CD14-positive monocyte (primary cell): ENCODE data around the gene FAM177B. TPM values are rescaled to one million over a fixed set of nuclear protein-coding genes. Genes with fewer than 3 reads are reported as not detected.

Experiments used
- DNase-seq, 3 donors: peaks; one replicate each; pipeline ENCODE4 v3.0.0-alpha.2; 2011 to 2022
- H2AFZ ChIP-seq: 2 replicates; pipeline ENCODE4 v1.6.0; 2012; ENCODE audit warnings: mild to moderate bottlenecking, low read depth, low read length, inconsistent platforms; ENCODE audit not compliant: insufficient read depth, poor library complexity, severe bottlenecking
- H3K27ac ChIP-seq, 2 donors: 1 replicate in 1 of 2; 2 replicates in 1 of 2; pipeline ENCODE4 v1.5.1; 2012 to 2013; ENCODE audit warnings: low read length in 2 of 2, control low read depth in 1 of 2, inconsistent platforms in 1 of 2, low read depth in 1 of 2, mild to moderate bottlenecking in 1 of 2
- H3K27me3 ChIP-seq, 2 donors: one replicate each; pipeline versions ENCODE4 v1.6.0 to v1.6.1; 2011 to 2013; ENCODE audit warnings: low read length in 2 of 2; ENCODE audit not compliant: control insufficient read depth in 2 of 2, insufficient read depth in 2 of 2
- H3K36me3 ChIP-seq, 2 donors: replicated peaks in 1 of 2; 1 replicate in 1 of 2; 2 replicates in 1 of 2; pipeline versions ENCODE4 v1.5.1 to v1.6.1; 2012 to 2013; ENCODE audit warnings: low read length in 2 of 2, control low read depth in 1 of 2, inconsistent platforms in 1 of 2, mild to moderate bottlenecking in 1 of 2; ENCODE audit not compliant: insufficient read depth in 2 of 2, control insufficient read depth in 1 of 2
- H3K4me1 ChIP-seq, 2 donors: 1 replicate in 1 of 2; 2 replicates in 1 of 2; pipeline versions ENCODE4 v1.5.1 to v1.6.1; 2012 to 2013; ENCODE audit warnings: low read length in 2 of 2, control low read depth in 1 of 2, inconsistent platforms in 1 of 2, mild to moderate bottlenecking in 1 of 2, moderate library complexity in 1 of 2; ENCODE audit not compliant: insufficient read depth in 2 of 2, control insufficient read depth in 1 of 2
- H3K4me2 ChIP-seq: replicated peaks from 2 replicates; pipeline ENCODE3; 2012; ENCODE audit warnings: low read length, moderate library complexity, mild to moderate bottlenecking; ENCODE audit not compliant: poor library complexity, severe bottlenecking; ENCODE audit errors: extremely low read depth
- H3K4me3 ChIP-seq, 3 experiments: fragments of 200-600 bp in 1 of 3; sonication (generic) in 1 of 3; replicated peaks in 1 of 3; 1 replicate in 2 of 3; 2 replicates in 1 of 3; pipeline ENCODE4 v1.5.1; 2011 to 2013; ENCODE audit warnings: low read length in 3 of 3, mild to moderate bottlenecking in 3 of 3, control low read depth in 2 of 3, low read depth in 2 of 3, inconsistent platforms in 1 of 3, moderate library complexity in 1 of 3
- H3K79me2 ChIP-seq: 2 replicates; pipeline ENCODE4 v1.6.0; 2012; ENCODE audit warnings: mild to moderate bottlenecking, control low read depth, inconsistent platforms, low read length, moderate library complexity; ENCODE audit not compliant: insufficient read depth
- H3K9ac ChIP-seq: 2 replicates; pipeline ENCODE4 v1.6.0; 2017; ENCODE audit warnings: low read length, mild to moderate bottlenecking; ENCODE audit not compliant: insufficient read depth, poor library complexity, severe bottlenecking
- H3K9me3 ChIP-seq, 2 donors: replicated peaks in 1 of 2; 1 replicate in 1 of 2; 2 replicates in 1 of 2; pipeline versions ENCODE4 v1.5.1 to v1.6.1; 2012 to 2013; ENCODE audit warnings: low read length in 2 of 2, control low read depth in 1 of 2; ENCODE audit not compliant: control insufficient read depth in 1 of 2, insufficient read depth in 1 of 2
- H4K20me1 ChIP-seq: 2 replicates; pipeline ENCODE4 v1.6.0; 2012; ENCODE audit warnings: mild to moderate bottlenecking, low read length, control low read depth, moderate library complexity; ENCODE audit not compliant: insufficient read depth
- H3K27ac Mint-ChIP-seq, 7 donors: one replicate each; pipeline ENCODE4 v1.8.0; 2020; ENCODE audit warnings: mild to moderate bottlenecking in 7 of 7, mixed read lengths in 7 of 7, moderate library complexity in 6 of 7, inconsistent platforms in 2 of 7
- H3K27me3 Mint-ChIP-seq, 3 donors: one replicate each; pipeline ENCODE4 v1.8.0; 2021 to 2022; ENCODE audit warnings: low read depth in 3 of 3, mild to moderate bottlenecking in 3 of 3, mixed read lengths in 3 of 3, moderate library complexity in 3 of 3, inconsistent platforms in 1 of 3
- H3K36me3 Mint-ChIP-seq, 2 donors: one replicate each; pipeline ENCODE4 v1.8.0; 2020; ENCODE audit warnings: mixed read lengths in 2 of 2, inconsistent platforms in 1 of 2, mild to moderate bottlenecking in 1 of 2
- H3K4me1 Mint-ChIP-seq: one replicate; pipeline ENCODE4 v1.8.0; 2020; ENCODE audit warnings: mild to moderate bottlenecking, mixed read lengths
- H3K4me3 Mint-ChIP-seq, 2 donors: one replicate each; pipeline ENCODE4 v1.8.0; 2020; ENCODE audit warnings: mild to moderate bottlenecking in 2 of 2, mixed read lengths in 2 of 2, moderate library complexity in 1 of 2
- H3K9me3 Mint-ChIP-seq, 7 donors: one replicate each; pipeline ENCODE4 v1.8.0; 2020 to 2022; ENCODE audit warnings: mixed read lengths in 7 of 7, mild to moderate bottlenecking in 6 of 7, moderate library complexity in 6 of 7, inconsistent platforms in 2 of 7
- WGBS: methylation state at CpG from one replicate; pipeline ENCODE4 v1.1.5; 2013; ENCODE audit warnings: missing lambda C conversion rate; ENCODE audit not compliant: insufficient coverage; 5-methylcytosine and 5-hydroxymethylcytosine counted together
- intact Hi-C, 2 donors: fragments of 100-400 bp; cut with micrococcal nuclease; formaldehyde crosslinking; loops; one replicate each; pipeline versions ENCODE4 v1.15.0 to v1.15.1; 2023
- polyA plus RNA-seq, 3 donors: library from polyadenylated mRNA; depleted of rRNA in 1 of 3; unstranded in 2 of 3; stranded (reverse) in 1 of 3; fragments of 300-500 nt in 2 of 3; fragments of >200 nt in 1 of 3; fragmentation: Illumina TruSeq in 2 of 3; gene quantifications; 1 replicate in 2 of 3; 2 replicates in 1 of 3; pipeline ENCODE4 v1.2.3, GENCODE V29; 2012 to 2021
- TF ChIP-seq, protein P1 (sequence below): fragments of 200-600 bp; IDR thresholded peaks from one replicate; pipeline ENCODE4 v1.8.0; 2022; ENCODE audit warnings: antibody characterized with exemption, mild to moderate bottlenecking

The FAM177B gene
- polyA plus RNA-seq, 3 donors: not detected

DNA sequence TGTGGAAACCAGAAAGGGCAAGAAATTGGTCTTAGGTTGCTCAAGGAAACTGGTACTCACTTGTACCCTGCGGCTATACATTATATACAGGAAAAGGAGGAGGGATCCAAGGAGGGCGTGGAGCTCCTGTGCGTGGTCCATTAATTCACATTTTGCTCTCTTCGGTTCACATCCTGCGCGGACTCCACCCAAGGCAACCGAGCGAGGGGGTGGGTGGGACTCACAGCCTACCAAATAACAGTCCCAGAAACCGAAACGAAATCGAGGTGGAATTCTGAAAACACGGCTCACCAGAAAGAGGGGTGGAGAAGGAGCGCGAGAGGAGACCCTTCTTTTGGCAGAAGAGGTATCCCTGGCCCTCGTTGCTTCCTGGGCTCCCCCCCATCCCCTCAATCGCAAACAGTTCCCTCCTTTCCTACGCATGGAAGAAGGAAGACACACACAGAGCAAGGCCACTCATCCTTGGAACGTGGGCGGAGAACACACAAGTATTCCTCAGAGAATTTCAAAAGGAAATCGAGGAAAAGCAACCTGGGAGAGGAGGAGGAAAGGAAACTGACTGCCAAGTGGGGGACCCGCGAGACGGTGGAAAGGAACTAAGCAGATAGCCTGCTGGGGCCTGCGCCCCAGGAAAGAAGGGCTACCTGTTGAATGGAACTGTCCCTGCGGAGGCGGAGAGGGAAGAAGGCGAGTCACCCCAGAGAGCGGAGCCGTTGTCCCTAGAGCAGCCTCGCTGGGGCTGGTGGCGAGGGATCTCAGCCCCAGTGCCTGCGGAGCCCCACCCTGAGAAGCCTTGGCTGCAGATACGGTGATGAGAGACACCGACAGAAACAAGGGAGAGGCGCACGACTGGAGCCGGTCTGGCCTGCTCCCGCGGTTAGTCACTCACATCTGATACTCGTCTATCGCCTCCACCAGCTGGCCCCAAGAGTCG is 25.4 kb upstream of the FAM177B start:
- peak overlapping the region; percentile 90 for H3K9ac ChIP-seq
- peak; percentile 15 to 49 (median 20) for DNase-seq
- H3K4me2 ChIP-seq: peak overlapping the region; percentile 82
- H3K27ac Mint-ChIP-seq: peak overlapping the region; percentile 78 to 100 (median 90)
- H3K4me1 ChIP-seq: peaks cover 16 to 33% of the 10 kb centered on the region in 2 donors
- H3K4me1 Mint-ChIP-seq: peaks cover 39% of the 10 kb centered on the region
- H3K9me3 Mint-ChIP-seq: peaks cover 0 to 2% (median 0%) of the 10 kb centered on the region in 7 donors
- H3K4me3 Mint-ChIP-seq: peak overlapping the region; percentile 93 to 97
- 0% methylated on average over 13 of the region's 42 CpGs for WGBS
- no peaks in the 10 kb centered on the region for H3K27me3 ChIP-seq
- H3K36me3 ChIP-seq: peaks cover 10 to 12% of the 10 kb centered on the region in 2 donors
- intact Hi-C loops: loop anchor here in 1 of 2 donors (5.0 to 10.0 kb wide), 2 partner anchors 54 to 247 kb away; no protein-coding TSS in a partner anchor
- peaks cover 7 to 21% of the 10 kb centered on the region in 2 donors for H3K36me3 Mint-ChIP-seq
- peaks cover 85% of the 10 kb centered on the region for H3K79me2 ChIP-seq
- H3K27ac ChIP-seq: peak overlapping the region; percentile 48 to 100
- H2AFZ ChIP-seq: peak overlapping the region; percentile 95
- TF ChIP-seq, protein P1, sequence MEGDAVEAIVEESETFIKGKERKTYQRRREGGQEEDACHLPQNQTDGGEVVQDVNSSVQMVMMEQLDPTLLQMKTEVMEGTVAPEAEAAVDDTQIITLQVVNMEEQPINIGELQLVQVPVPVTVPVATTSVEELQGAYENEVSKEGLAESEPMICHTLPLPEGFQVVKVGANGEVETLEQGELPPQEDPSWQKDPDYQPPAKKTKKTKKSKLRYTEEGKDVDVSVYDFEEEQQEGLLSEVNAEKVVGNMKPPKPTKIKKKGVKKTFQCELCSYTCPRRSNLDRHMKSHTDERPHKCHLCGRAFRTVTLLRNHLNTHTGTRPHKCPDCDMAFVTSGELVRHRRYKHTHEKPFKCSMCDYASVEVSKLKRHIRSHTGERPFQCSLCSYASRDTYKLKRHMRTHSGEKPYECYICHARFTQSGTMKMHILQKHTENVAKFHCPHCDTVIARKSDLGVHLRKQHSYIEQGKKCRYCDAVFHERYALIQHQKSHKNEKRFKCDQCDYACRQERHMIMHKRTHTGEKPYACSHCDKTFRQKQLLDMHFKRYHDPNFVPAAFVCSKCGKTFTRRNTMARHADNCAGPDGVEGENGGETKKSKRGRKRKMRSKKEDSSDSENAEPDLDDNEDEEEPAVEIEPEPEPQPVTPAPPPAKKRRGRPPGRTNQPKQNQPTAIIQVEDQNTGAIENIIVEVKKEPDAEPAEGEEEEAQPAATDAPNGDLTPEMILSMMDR: no peak
- no peaks in the 10 kb centered on the region for H3K9me3 ChIP-seq
- H3K27me3 Mint-ChIP-seq: no peaks in the 10 kb centered on the region
- H3K4me3 ChIP-seq: peak overlapping the region; percentile 97 to 99 (median 98)
- peaks cover 23% of the 10 kb centered on the region for H4K20me1 ChIP-seq

- Mint-ChIP-seq H3K4me1 (peaks cover 40% of the 10 kb centered on the region), H3K27me3 (no peaks in the 10 kb centered on the region), H3K4me3 (peak within 1 kb of the TSS; percentile 93 to 97), H3K36me3 (peaks cover 11 to 23% of the 10 kb centered on the region in 2 donors), H3K27ac (peak within 1 kb of the TSS; percentile 99 to 100 (median 100)), H3K9me3 (peaks cover 0 to 2% (median 0%) of the 10 kb centered on the region in 7 donors)
- intact Hi-C loops: loop anchor here in 1 of 2 donors (5.0 to 10.0 kb wide), 2 partner anchors 55 to 248 kb away; no protein-coding TSS in a partner anchor
- Histone ChIP-seq H3K9me3 (no peaks in the 10 kb centered on the region), H2AFZ (peak within 1 kb of the TSS; percentile 95), H4K20me1 (peaks cover 28% of the 10 kb centered on the region), H3K36me3 (peaks cover 15 to 20% of the 10 kb centered on the region in 2 donors), H3K79me2 (peaks cover 78% of the 10 kb centered on the region), H3K9ac (peak within 1 kb of the TSS; percentile 90), H3K27ac (peak within 1 kb of the TSS; percentile 98 to 100), H3K27me3 (no peaks in the 10 kb centered on the region), H3K4me1 (peaks cover 16 to 33% of the 10 kb centered on the region in 2 donors), H3K4me3 (peak within 1 kb of the TSS; percentile 97 to 99 (median 98)), H3K4me2 (peak within 1 kb of the TSS; percentile 82)
- TF ChIP-seq, protein P1: no peak
- DNase-seq: peak; percentile 80 to 84 (median 80)
- under 1% methylated on average over 40 of the region's 62 CpGs for WGBS
These were observed 24.5 kb upstream of the FAM177B start, which contains the start of the genes AIDA and BROX for GRCh38 chr1:222712253-222713090. AIDA (minus strand) TSS chr1:222712491; CDS start chr1:222712317, 174 bp downstream. BROX (plus strand) TSS chr1:222712564; CDS start chr1:222715700, 3,136 bp downstream.
